HEK293 (cell line): ENCODE results near the gene ALS2CL.

ENCODE experiments used
- CTCF ChIA-PET: fragments of 350-600 bp; formaldehyde crosslinking; extraction: SDS; loops from one replicate; lab custom pipeline; 2021; ENCODE audit warnings: antibody characterized with exemption; lab: Yijun Ruan, JAX
- POLR2A ChIA-PET: fragments of 300-600 bp; formaldehyde crosslinking; extraction: SDS; loops from one replicate; lab custom pipeline; 2020; ENCODE audit warnings: antibody characterized with exemption, inconsistent platforms; lab: Yijun Ruan, JAX
- H3K27ac ChIP-seq: fragments of 200-500 bp; sonication (Bioruptor generic); 2 replicates; pipeline ENCODE4 v1.5.1; 2014; ENCODE audit warnings: low read depth, low read length, control low read depth, inconsistent platforms; ENCODE audit errors: extremely low read depth
- H3K36me3 ChIP-seq, 2 experiments: fragments of 200-500 bp in 1 of 2; sonication (Bioruptor generic) in 1 of 2; 1 replicate in 1 of 2; 2 replicates in 1 of 2; pipeline ENCODE4 v1.5.1; 2014 to 2017; ENCODE audit warnings: inconsistent platforms in 2 of 2, low read length in 2 of 2; ENCODE audit not compliant: control insufficient read depth in 2 of 2, insufficient read depth in 1 of 2
- H3K4me1 ChIP-seq: fragments of 200-500 bp; sonication (Bioruptor generic); 2 replicates; pipeline ENCODE4 v1.5.1; 2014; ENCODE audit warnings: mild to moderate bottlenecking, low read length, inconsistent platforms; ENCODE audit not compliant: control insufficient read depth, insufficient read depth
- H3K4me3 ChIP-seq: 2 replicates; pipeline ENCODE4 v1.5.1; 2011; ENCODE audit warnings: low read depth, mild to moderate bottlenecking, control low read depth, low read length, moderate library complexity
- H3K9me3 ChIP-seq: fragments of 200-500 bp; sonication (Bioruptor generic); 2 replicates; pipeline ENCODE4 v1.5.1; 2014; ENCODE audit warnings: low read depth, low read length, inconsistent platforms; ENCODE audit not compliant: control insufficient read depth, insufficient read depth
- MYNN ChIP-seq: fragments of 450-650 bp; formaldehyde crosslinking; IDR thresholded peaks from 2 replicates; pipeline ENCODE4 v1.5.1; 2016; ENCODE audit warnings: missing biosample characterization, missing genetic modification characterization, borderline replicate concordance
- PATZ1 ChIP-seq: fragments of 450-650 bp; formaldehyde crosslinking; IDR thresholded peaks from 2 replicates; pipeline ENCODE4 v1.5.1; 2016; ENCODE audit warnings: missing biosample characterization, missing genetic modification characterization
- PRDM10 ChIP-seq: fragments of 450-650 bp; formaldehyde crosslinking; IDR thresholded peaks from 2 replicates; pipeline ENCODE4 v1.5.1; 2016; ENCODE audit warnings: missing biosample characterization, missing genetic modification characterization
- SP3 ChIP-seq: fragments of 450-650 bp; formaldehyde crosslinking; IDR thresholded peaks from 2 replicates; pipeline ENCODE4 v1.5.1; 2016; ENCODE audit warnings: missing biosample characterization, missing genetic modification characterization
- TRIM28 ChIP-seq: IDR thresholded peaks from 2 replicates; pipeline ENCODE4 v1.6.1; 2011; ENCODE audit warnings: low read length, control low read depth, borderline replicate concordance
- ZBTB20 ChIP-seq: fragments of 450-650 bp; formaldehyde crosslinking; IDR thresholded peaks from 2 replicates; pipeline ENCODE4 v1.5.1; 2016; ENCODE audit warnings: missing biosample characterization, missing genetic modification characterization
- ZIC2 ChIP-seq: fragments of 450-650 bp; formaldehyde crosslinking; IDR thresholded peaks from 2 replicates; pipeline ENCODE4 v1.5.1; 2016; ENCODE audit warnings: missing biosample characterization, missing genetic modification characterization
- ZNF146 ChIP-seq: fragments of 450-650 bp; formaldehyde crosslinking; IDR thresholded peaks from 2 replicates; pipeline ENCODE4 v1.5.1; 2016; ENCODE audit warnings: missing biosample characterization, missing genetic modification characterization
- ZNF473 ChIP-seq: fragments of 450-650 bp; formaldehyde crosslinking; IDR thresholded peaks from 2 replicates; pipeline ENCODE4 v1.5.1; 2017; ENCODE audit warnings: missing biosample characterization, missing genetic modification characterization
- ZNF645 ChIP-seq: fragments of 450-650 bp; formaldehyde crosslinking; IDR thresholded peaks from 2 replicates; pipeline ENCODE4; 2016; ENCODE audit warnings: missing biosample characterization, missing genetic modification characterization
- ZSCAN4 ChIP-seq: fragments of 450-650 bp; formaldehyde crosslinking; IDR thresholded peaks from 2 replicates; pipeline ENCODE4 v1.5.1; 2017; ENCODE audit warnings: missing biosample characterization, missing genetic modification characterization

Gene ALS2CL

GRCh38 chr3:46680298-46680826 is 13.1 kb downstream of the ALS2CL start:
- ChIA-PET POLR2A (no interaction called here), CTCF (no interaction called here)
- Histone ChIP-seq H3K27ac (no peak overlapping the region), H3K4me1 (no peaks in the 10 kb centered on the region), H3K36me3 (no peaks in the 10 kb centered on the region), H3K9me3 (no peaks in the 10 kb centered on the region), H3K4me3 (no peak overlapping the region)
- peak; percentile 33; the same call in 1 of the 2 replicates for TF ChIP-seq ZIC2 (tag by site-specific recombination)
- TF ChIP-seq ZNF645 (tag by site-specific recombination), result no peak

GRCh38 chr3:46679681-46680080 is 13.8 kb downstream of the ALS2CL start:
- H3K27ac ChIP-seq, result no peak overlapping the region
- H3K36me3 ChIP-seq, result no peaks in the 10 kb centered on the region
- TF ChIP-seq ZNF473 (tag by site-specific recombination), result no peak
- no peak for TF ChIP-seq ZBTB20 (tag by site-specific recombination)
- ChIA-PET CTCF (no interaction called here), POLR2A (no interaction called here)
- H3K9me3 ChIP-seq, result no peaks in the 10 kb centered on the region
- H3K4me3 ChIP-seq, result no peak overlapping the region
- H3K4me1 ChIP-seq, result no peaks in the 10 kb centered on the region

- CTCF ChIA-PET, result no interaction called here
- TF ChIP-seq PATZ1, result no peak
- Histone ChIP-seq H3K9me3 (no peaks in the 10 kb centered on the region), H3K27ac (no peak overlapping the region), H3K4me3 (no peak overlapping the region), H3K4me1 (no peaks in the 10 kb centered on the region), H3K36me3 (no peaks in the 10 kb centered on the region)
- POLR2A ChIA-PET, result no interaction called here
Observed at GRCh38 chr3:46678280-46678679, 15.2 kb downstream of the ALS2CL start.

GRCh38 chr3:46677411-46677726 is 16.1 kb downstream of the ALS2CL start:
- CTCF ChIA-PET, result no interaction called here
- POLR2A ChIA-PET, result no interaction called here
- H3K27ac ChIP-seq, result no peak overlapping the region
- H3K4me3 ChIP-seq, result no peak overlapping the region
- no peaks in the 10 kb centered on the region for H3K9me3 ChIP-seq
- TF ChIP-seq ZSCAN4 (tag by site-specific recombination), result no peak
- TF ChIP-seq SP3 (tag by site-specific recombination), result no peak
- no peak for TF ChIP-seq ZNF146
- no peak for TF ChIP-seq MYNN
- no peaks in the 10 kb centered on the region for H3K36me3 ChIP-seq
- H3K4me1 ChIP-seq, result no peaks in the 10 kb centered on the region

- CTCF ChIA-PET, result no interaction called here
Observed at GRCh38 chr3:46676601-46677410, 16.7 kb downstream of the ALS2CL start.

More at GRCh38 chr3:46676601-46677410, 16.7 kb downstream of the ALS2CL start:
- Histone ChIP-seq H3K4me1 (no peaks in the 10 kb centered on the region), H3K9me3 (no peaks in the 10 kb centered on the region), H3K4me3 (no peak overlapping the region), H3K36me3 (no peaks in the 10 kb centered on the region), H3K27ac (no peak overlapping the region)
- TF ChIP-seq TRIM28 (no peak), PRDM10 (tag by site-specific recombination) (peak; percentile 77)
- POLR2A ChIA-PET, result no interaction called here
